ENCODE data around the gene RNASET2.

DNA sequence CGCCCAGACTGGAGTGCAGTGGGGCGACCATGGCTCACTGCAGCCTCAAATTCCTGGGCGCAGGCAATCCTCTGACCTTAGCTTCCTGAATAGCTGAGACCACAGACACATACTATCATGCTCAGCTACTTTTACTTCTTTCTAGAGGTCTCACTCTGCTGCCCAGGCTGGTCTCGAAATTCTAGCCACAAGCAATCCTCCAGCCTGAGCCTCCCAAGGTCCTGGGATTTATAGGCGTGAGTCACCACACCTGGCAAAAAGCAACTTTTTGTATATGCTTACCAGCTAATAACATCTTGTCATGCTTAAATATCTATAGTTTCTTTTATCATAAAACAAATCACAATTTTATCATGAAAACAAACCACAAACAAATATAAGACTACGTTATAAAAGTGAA, 23.0 kb downstream of the RNASET2 start:
- TF ChIP-seq, protein P1, sequence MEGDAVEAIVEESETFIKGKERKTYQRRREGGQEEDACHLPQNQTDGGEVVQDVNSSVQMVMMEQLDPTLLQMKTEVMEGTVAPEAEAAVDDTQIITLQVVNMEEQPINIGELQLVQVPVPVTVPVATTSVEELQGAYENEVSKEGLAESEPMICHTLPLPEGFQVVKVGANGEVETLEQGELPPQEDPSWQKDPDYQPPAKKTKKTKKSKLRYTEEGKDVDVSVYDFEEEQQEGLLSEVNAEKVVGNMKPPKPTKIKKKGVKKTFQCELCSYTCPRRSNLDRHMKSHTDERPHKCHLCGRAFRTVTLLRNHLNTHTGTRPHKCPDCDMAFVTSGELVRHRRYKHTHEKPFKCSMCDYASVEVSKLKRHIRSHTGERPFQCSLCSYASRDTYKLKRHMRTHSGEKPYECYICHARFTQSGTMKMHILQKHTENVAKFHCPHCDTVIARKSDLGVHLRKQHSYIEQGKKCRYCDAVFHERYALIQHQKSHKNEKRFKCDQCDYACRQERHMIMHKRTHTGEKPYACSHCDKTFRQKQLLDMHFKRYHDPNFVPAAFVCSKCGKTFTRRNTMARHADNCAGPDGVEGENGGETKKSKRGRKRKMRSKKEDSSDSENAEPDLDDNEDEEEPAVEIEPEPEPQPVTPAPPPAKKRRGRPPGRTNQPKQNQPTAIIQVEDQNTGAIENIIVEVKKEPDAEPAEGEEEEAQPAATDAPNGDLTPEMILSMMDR (IDR thresholded peaks at IDR 0.05; ENCODE audit: insufficient read depth, low read depth, low read length): no peak
- TF ChIP-seq EZH2 (IDR thresholded peaks at IDR 0.05; ENCODE audit: insufficient read depth, low read length): no peak

Measured in astrocyte (in vitro differentiated cells and primary cell).